ENCODE measurements around the gene SEMG2.

SEMG2 gene

DNA sequence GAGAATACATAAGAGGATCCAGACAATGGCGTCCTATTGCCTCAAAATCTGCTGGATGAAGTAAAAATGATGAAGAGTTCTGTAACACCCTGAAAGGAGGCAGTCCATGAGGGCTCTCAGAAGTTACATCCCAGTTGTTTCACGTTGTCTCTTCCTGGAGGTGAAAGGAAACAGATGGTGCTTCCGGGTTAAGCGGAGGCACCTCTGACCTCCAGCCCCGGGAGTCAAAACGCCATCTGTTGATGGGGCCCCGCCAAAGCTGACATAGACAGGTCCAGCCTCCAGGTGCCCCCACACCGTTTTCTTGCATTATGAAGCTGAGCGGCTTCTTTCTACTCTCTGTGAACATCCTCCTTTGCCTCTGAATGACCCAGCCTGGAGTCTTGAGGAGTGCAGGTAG, 9.5 kb downstream of the SEMG2 start:
- DNase-seq (ENCODE audit: low spot score): no peak

DNA sequence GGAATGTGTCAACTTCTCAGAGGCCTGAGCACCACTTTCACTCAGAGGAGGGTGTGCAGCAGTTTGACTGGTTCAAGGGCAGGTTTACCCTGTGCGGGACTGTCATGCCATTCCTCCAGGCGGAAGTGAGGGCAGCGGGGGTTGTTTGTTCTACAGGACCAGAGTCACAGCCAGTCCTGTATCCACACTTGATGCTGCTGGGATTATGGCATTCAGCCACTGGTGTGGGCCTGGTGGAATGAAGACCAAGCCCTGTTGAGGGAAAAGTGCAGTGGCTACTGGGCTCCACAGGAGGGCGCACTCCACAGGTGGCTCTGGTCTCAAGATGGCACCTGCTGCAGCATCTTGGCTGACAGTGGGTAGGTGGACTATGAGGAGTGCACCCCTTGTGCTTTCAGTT, 14.8 kb downstream of the SEMG2 start:
- peak; percentile 22 for DNase-seq (ENCODE audit: low spot score)

DNA sequence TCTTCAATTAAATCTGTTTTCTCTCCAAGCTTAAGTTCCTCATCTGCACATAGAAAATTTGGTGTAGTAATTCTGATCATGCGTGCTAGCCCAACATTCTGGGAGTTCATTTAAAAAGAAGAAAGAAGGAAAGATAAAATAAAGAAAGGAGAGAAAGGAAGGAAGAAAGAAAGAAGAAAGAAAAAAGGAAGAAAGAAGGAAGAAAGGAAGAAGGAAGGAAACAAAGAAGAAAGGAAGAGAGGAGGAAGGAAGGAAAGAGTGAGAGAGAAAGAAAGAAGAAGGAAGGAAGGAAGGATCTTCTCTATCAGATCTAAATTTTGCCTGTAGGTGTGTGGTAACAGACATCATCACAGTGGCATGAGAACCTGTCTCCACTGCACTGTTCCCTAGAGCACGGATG, 17.0 kb downstream of the SEMG2 start:
- no peak for DNase-seq (ENCODE audit: low spot score)

DNA sequence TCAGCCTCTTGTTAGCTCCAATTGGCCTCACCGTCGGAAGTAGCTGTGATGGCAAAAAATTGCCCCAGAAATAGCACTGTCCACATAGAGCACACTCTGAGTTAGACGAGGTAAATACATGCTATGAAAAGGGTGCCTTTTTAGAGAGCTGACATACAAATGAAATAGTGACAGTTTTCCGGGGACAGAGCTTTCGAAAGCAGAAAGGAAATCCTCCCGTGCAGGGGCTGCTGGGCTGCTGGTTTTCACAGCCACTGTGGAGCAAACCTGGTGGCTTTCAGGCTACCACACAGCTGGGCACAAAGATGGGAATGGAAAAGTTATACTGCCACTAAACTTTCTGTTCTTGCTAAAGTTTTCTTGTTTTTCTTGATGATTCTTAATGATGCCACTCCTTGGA, 24.9 kb downstream of the SEMG2 start:
- no peak for DNase-seq (ENCODE audit: low spot score)

DNA sequence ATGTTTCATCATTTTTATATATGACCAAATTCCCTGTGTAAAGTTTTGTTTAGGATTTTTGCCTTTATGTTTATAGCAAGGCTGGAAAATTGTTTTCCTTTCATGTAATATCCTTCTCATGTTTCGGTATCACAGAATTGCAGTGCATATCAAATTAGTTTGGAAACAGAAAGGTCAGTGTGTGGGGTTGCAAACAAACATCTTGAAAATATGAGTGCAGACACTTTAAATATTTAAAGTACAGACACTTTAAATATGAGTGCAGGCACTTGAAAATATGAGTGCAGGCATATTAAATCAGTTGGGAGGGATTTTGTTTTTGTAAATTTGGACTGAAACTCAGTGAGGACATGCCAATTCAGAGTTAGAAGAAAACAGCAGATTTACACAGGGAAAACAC, 26.7 kb downstream of the SEMG2 start:
- DNase-seq (ENCODE audit: low spot score): no peak

DNA sequence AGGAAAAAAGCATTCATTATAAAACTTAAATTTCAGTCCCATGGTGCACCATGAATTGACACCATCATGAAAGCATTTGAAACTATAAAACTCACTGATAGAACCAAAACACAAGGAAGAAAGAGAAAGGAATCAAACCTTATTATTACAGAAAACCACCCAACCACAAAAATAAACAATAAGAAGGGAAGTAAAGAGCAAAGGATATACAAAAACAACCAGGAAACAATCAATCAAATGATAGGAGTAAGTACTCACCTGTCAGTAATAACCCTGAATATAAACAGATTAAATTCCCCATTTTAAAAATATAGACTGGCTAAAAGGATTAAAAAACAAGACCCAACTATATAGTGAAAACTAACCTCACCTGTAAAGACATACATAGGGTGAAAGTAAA, 27.4 kb downstream of the SEMG2 start:
- no peak for DNase-seq (ENCODE audit: low spot score)

DNA sequence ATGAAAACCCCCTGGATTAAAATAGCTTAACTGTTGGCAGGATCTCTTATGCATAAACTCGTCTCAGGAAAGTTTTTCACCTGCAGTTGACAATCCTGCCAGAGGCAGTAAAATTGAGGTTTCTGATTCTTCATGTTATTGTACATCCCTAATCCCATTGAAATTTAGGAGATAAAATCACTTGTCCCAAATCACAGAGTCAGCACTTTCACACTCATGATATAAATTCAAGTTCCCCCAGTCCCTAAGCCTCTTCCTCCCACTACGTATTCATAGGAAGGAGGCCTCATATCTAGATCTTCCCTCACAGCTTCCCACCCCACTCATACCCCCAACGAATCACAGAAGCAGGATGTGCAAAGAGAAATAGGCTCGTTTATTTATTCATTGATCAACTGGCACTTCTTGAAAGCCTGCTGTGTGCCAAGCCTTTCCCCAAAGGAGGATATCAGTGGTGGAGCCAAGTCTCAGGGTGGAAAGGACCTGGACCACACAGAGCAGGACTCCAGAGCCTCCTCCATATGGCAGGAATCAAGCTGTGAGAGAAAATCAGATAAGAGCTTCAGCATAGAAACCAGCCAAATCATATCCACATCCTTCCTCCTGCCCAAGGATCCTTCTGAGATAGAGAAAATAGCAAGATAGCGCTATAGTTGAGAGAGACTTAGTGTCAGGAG, 30.8 kb downstream of the SEMG2 start:
- DNase-seq (ENCODE audit: low spot score): no peak

DNA sequence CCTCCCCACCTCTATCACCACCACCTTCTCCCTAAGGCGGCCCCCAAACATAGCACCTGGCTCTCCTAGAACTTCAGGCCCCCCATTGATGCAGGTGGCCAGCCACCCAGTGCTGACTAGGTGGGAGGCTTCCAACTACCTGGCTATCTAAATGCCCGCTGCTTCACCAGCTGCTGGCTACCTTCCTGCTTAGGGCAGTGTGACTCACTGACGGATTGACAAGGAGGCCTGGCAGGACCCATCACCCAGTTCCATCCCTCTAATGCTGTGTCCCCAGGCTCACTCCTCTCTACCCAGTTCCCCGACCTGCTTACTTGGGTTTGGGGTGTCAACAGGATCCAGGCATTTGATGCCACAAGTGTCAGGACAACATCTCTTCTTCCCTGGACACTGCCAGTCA, 32.1 kb downstream of the SEMG2 start:
- no peak for DNase-seq (ENCODE audit: low spot score)

DNA sequence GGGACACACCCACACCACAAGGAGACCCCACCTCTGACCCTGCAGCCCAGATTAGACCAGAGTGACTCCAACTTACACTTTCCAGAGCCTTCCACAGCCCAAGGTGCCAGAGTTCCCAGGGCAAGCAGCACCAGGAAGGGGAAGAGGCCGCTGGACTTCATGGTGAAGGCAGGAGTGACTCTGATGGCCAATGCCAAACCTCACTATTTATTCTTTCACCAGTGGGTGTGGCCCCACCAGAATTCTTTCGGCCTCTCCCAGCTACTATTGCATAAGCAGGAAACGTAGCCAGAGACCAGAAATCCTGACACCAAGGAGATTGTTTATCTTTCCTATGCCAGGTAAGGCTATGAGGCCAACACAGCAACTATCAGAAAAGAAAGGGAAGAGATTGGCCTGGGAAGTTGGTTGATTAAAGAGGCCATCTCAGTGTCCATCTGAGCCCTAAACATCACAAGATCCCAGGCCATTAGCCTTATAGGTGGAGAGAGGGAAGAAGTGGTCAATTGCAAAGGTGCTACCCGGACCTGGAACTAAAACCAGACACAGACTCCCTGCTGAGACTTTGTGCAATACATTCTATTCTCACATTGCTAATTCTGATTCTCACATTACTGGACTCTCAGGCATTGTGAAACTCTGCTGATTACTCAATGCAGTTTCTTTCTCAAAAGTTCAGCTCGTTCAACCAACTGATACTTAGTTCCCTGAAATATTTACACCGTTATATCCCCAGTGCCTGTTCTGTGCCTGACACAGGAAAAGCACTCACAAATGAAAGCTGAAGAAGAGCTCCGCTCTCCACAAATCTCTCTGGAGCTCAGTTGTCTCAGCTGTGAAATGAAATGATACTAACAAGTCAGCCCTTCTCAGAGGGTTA, 33.5 kb downstream of the SEMG2 start, which contains the start of gene SLPI:
Gene SLPI (minus strand): TSS at position 182 of the 880 bp plus-strand sequence. CDS start 21 bp downstream, at position 161.
- no peak for DNase-seq (ENCODE audit: low spot score)

DNA sequence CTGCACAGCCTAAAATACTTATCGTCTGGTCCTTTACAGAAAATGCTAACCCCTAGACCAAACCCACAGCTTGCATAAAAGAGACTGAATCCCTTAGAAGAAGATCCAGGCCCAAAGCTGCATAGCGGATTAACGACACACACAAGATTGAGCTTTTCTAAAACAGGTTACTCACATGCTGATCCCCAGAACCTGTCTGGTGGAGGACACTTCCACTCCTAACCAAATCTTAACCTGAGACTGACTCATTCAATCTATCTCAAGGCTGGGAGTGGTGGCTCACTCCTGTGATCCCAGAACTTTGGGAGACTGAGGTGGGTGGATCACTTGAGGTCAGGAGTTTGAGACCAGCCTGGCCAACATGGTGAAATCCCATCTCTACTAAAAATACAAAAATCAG, 36.0 kb downstream of the SEMG2 start:
- no peak for DNase-seq (ENCODE audit: low spot score)

DNA sequence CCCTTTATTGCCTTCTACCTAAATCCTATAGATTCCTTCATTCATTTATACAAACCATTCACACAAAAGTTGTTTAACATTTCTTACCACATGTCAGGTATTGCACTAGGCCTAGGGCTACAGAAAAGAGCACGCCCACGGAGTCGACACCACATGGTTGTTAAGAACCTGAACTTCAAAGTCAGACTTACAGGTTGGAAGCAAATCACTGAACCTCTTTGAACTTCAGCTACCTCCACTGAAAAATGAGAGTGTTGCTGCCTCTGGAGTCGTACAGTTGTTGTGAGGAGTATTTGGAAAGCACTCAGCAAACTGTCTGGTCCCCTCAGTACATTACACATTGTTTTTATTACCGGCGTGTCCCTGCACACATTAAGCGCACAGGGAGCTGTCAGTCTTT, 36.5 kb downstream of the SEMG2 start:
- no peak for DNase-seq (ENCODE audit: low spot score)

DNA sequence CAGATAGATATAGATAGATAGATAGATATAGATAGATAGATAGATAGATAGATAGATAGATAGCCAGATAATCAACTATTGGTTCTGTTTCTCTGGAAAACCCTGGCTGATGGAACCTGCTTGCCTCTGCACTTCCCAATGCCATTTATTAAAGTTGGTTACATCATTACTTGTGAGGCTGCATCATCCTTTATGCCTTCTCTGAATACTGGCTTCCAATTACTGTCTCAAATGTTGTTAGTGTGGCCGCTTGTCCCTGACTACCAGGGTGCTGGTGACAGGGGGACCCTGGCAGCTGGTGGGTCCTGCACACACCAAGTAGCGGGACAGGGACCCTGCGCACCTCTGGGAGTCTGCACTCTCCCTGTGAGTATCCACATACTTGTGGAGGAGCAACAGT, 37.1 kb downstream of the SEMG2 start:
- no peak for DNase-seq (ENCODE audit: low spot score)

DNA sequence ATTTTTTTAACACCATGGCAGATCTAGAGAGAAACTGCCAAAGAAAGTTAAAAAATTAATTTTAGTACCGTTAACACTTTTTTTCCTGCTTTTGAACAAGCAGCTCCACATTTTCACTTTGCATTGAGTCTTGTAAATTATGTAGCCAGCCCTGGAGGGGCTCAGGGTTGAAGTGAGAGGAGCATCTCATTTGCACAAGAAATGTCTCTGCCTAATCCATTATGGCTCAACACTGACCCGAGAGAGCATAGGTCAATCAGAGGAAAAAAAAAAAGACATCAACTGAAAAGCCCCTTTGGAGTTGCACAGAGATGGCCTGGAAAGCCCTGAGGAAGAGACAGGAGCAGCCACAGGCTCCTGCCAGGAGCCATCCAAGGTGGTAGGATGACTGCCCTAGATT, 37.5 kb downstream of the SEMG2 start:
- DNase-seq (ENCODE audit: low spot score): no peak

DNA sequence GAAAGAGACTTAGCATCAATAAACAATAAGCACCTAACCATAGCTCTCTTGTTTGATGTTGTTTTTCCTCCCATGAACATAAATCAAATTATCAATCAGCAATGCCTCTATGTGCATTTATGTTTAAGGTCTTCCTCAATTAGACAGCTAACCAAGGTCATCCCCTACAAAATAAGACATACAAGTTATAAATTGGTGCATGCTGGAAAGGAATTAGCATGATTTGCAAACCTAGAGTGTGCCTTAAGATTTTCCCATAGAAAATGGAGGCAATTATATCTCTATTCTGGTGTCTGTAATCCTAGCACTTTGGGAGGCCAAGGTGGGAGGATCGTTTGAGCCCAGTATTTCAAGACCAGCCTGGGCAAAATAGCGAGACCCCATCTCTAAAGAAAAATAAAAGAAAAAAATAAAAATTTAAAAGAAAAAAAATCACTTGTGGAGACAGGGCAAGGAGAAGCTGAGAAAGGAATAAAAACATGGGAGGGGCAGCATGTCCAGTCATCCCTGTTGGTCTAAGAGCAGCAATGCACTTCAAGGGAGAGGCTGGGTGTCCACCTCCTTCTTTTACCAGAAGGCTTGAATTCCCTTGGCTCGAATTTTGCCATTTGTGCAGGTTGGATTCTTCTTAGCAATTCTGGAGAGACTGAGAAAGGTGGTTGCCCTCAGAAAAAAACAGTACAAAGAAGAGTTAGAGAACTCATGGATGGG, 42.5 kb downstream of the SEMG2 start:
- no peak for DNase-seq (ENCODE audit: low spot score)

DNA sequence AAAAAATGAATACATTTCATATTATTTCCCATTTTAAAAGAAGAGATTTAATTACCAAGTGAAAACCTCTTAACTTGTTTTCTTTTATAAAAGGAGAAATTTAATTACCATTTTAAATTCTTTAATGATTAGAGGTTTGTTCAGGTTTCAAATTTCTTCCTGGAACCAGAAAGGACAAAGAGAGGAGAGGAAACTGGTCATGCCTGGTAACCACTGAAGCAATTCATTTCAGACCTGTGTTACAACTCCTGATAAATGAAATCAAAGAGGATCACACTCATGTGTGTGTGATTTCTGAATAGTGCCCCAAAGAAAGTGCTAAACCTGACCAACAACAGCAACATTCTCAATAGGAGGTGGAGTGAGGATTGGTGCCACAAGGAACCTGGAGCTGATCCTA, 45.8 kb downstream of the SEMG2 start:
- no peak for DNase-seq (ENCODE audit: low spot score)

DNA sequence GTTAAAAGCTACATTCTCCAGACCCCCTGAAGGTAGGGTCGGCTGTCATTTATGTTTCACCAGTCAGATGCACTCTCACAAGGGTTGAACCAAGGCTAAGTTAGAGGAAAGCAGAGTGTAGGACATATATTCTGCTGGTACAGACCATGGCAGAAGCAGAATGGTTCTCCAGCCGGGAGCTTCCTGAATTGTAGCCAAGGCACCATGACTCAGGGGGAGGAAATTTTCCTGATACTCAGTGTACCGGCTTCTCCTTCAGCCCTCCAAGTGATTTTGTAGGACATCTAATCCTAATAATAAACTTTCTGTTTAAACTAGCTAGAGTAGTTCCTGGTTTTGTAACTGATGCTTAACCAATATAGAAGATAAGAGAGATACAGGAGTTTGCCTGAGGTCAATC, 47.4 kb downstream of the SEMG2 start:
- no peak for DNase-seq (ENCODE audit: low spot score)

DNA sequence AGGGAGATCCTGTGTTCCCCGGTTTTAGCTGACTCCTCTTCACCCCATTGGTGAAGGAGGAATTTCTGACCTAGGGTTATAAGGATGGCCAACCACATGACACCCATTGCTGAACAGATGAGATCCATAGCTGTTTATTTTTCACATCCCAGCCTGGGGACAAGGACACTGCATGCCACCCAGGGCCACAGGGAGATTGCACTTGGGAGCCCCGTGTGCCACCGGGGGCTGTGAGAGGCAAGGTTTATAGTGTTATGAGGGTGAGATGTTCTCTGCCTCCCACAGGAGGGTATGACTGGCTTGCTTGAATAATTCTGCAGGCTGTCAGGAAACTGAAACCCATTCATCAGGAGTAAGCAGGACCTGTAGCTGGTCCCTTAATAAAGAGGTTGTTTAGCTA, 47.9 kb downstream of the SEMG2 start:
- DNase-seq (ENCODE audit: low spot score): no peak

DNA sequence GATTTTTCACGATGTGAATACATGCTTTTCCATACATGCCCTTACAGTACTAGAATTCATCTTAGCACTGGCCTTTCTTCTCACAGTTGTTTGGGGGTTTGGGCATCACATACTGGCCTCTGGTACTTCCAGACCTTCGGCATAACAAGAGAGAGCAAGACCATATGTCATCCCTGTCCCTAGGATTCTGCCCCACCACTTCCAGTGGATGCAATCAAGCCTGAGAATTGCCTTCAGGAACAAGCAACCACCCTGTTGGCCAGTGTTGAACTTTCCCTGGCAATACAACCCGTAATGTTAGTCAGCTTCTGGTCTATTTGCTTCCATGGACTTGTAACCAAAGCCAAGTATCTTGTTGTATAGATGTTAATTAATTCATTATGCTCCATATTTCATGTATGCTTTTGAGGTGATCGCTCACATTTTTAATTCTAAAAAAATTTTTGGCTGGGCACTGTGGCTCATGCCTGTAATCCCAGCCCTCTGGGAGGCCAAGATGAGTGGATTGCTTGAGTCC, 48.6 kb downstream of the SEMG2 start:
- DNase-seq (ENCODE audit: low spot score): no peak

All from NAMALWA (cell line).